UCSD-AML1 (cell line): ENCODE results near the gene ASB8.
A peak's percentile ranks its signal among the peaks of the same experiment; 100 is the strongest.

Source experiments
- DNase-seq: peaks from one replicate; lab custom pipeline; 2025; ENCODE audit not compliant: unreplicated experiment; lab: John Stamatoyannopoulos, UW

The ASB8 gene

GRCh38 chr12:48157018-48157888 is at the start of gene ASB8:
Gene ASB8, minus strand, starts transcription at chr12:48157515. Its CDS starts 4,019 bp downstream, at chr12:48153496.
- DNase-seq: peak; percentile 99

DNA sequence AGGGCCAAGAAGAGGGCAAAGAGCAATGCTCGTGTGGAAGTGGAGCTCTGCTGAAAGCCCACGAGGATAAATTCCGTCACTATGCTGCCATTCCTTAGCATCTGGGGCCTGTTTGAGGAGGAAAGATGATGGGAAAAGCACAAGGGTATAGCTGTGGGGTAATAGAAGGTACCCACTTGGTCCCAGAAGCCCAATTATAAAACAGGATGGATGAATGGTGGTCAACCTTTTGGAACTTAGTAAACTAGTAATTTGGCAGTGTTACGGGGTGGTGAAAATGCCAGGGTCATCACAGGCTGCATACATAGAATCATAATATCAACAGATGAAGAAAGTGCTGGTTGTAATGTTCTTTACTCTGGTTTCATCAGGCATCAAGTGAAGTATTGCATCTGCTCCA is 45.9 kb upstream of the ASB8 start, which contains the start of gene OR10AD1:
Gene OR10AD1 (minus strand): TSS at position 101 of the 400 bp plus-strand sequence. CDS start 0 bp downstream, at position 101.
- no peak for DNase-seq

DNA sequence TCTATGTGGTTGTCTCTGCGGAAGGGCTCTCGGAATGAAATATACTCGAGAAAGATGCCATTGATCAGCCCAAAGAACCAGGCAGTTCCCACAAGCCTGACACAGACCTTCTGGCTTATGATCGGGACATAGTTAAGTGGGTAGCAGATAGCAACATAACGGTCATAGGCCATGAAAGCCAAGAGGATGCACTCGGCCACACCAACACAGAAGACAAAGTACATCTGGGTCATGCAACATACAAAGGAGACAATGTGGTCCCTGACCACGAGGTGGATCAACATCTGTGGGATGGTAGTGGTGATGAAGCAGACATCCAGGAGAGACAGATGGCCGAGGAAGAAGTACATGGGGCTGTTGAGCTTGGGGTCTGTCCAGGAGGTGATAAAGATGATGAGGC is 45.5 kb upstream of the ASB8 start:
- no peak for DNase-seq

DNA sequence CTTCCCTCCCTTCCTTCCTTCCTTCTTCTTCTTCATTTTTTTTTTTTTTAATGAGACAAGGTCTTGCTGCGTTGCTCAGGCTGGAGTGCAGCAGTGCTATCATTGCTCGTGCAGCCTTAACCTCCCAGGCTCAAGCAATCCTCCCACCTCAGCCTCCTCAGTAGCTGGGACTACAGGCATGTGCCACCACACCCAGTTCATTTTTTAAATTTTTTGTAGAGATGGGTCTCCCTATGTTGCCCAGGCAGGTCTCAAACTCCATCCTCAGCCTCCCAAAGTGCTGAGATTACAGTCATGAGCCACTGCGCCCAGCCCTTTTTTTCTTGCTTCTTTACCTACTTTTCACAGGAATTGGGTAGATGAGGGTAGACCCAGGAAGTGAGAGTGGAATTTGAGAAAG is 44.2 kb upstream of the ASB8 start:
- DNase-seq: no peak

- no peak for DNase-seq
Measured at GRCh38 chr12:48201091-48201490, 43.8 kb upstream of the ASB8 start.

DNA sequence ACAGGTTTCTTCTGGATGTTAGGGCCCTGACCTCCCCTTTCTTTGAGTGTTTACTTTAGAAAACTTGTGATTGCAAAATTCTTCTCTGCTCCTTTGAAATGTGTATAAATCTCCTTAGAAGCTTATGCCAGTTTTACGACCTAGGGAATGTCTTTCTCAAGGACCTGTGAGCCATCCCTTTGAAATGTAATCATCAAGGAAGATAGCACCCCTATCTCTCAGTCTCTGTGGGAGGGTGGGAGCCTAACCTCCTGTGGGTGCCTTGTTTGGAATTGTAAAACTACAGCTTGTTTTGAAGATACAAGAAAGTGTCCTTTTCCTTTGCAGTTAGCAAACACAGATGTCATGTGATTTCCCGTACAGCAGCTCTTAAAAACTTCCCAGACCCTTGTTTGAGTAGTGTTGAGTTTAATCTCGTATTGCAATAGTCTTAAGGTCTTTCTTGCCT is 42.5 kb upstream of the ASB8 start:
- DNase-seq: no peak

GRCh38 chr12:48198985-48199384 is 41.7 kb upstream of the ASB8 start:
- no peak for DNase-seq

GRCh38 chr12:48198672-48198971 is 41.3 kb upstream of the ASB8 start:
- no peak for DNase-seq

GRCh38 chr12:48197971-48198671 is 40.8 kb upstream of the ASB8 start:
- DNase-seq: peak; percentile 84

DNA sequence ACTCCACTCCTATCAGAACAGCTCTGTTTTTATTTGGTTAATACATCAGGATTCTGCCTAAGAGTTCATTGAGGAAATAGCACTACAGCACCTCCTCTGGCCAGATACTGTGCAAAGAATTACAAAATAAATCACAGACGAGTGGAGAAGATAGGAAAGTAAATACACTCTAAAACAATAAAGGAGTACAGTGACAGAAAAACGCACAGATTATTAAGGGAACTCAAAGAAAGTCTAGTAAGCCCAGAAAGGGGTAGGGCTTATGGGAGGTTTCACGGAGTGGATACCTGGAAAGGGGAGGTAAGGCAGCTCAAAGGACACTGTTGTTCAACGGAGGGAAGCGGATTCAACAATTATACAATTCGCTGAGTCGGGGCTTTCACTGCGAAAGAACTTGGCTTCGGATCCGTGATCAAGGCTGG is 40.2 kb upstream of the ASB8 start:
- DNase-seq: no peak

DNA sequence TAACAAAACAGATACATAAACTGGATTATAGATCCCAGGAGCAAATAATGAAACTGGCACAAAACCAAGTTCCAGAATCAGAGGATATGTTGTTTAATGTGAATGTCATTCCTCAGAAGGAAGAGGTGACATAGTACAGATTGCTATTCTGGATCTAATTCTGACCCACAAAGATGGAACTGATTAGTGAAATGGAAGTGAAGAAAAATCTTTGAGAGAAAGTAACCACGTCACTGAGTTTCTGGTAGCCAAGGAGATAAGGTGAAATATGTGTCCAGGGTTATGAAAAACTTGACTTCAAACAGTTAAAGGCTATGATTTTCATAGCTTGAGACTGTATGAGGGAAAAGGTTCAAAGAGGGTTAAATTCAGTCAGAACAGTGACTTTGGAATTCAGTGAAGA is 37.5 kb upstream of the ASB8 start:
- DNase-seq: no peak

- DNase-seq: no peak
Measured at GRCh38 chr12:48193623-48194022, 36.3 kb upstream of the ASB8 start.

GRCh38 chr12:48192861-48193260 is 35.5 kb upstream of the ASB8 start:
- no peak for DNase-seq

GRCh38 chr12:48191096-48191495 is 33.8 kb upstream of the ASB8 start:
- DNase-seq: no peak

- DNase-seq: peak; percentile 28
Measured at GRCh38 chr12:48189331-48190125, 32.2 kb upstream of the ASB8 start.

DNA sequence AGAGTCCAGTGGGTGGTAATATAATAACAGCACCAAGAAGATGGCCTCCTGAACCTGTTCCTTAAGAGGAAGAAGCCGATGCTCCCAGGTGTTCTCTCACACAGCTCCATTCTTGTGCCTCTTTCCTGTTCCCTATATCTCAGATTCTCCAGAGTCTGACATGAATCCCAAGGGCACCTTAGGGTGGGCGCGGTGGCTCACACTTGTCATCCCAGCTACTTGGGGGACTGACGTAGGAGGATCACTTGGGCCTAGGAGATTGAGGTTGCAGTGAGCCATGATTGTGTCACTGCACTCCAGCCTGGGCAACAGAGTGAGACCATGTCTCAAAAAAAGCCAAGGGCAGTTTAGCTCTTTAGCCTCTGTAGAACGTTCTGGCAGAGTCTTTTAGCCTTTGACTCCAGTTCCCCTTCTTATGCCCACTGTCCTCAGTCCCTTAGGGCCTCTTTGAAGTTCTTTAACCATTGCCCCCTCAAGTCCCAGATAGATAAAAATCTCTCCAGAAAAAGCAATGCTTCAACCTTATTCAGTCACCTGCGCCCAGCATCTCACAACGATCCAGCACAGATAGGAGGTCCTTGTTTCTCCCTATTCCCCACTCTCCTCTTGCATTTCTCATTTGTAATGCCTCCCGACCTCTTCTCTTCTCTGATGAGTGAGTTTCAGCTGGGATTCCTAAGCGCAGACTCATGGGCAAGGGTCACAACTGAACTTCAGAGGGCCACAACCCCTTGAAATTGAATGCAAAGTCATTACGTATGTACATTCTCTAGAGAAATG is 30.8 kb upstream of the ASB8 start:
- no peak for DNase-seq

- no peak for DNase-seq
Measured at GRCh38 chr12:48185181-48185919, 28.0 kb upstream of the ASB8 start.

GRCh38 chr12:48184549-48184922 is 27.2 kb upstream of the ASB8 start:
- DNase-seq: no peak

GRCh38 chr12:48183876-48184548 is 26.7 kb upstream of the ASB8 start:
- DNase-seq: no peak
